ENCODE data around the gene TSPAN18. TPM values are rescaled to one million over a fixed set of nuclear protein-coding genes. Genes with fewer than 3 reads are reported as not detected.

The TSPAN18 gene
- total and polyA plus RNA-seq, 2 donors from 2014 or later: 13.8 to 38.1 TPM

- no peaks in the 10 kb centered on the region for H3K36me3 ChIP-seq (ENCODE audit: control insufficient read depth in 2 of 3, insufficient read depth in 3 of 3, low read length in 3 of 3)
- peaks cover 0 to 4% (median 0%) of the 10 kb centered on the region in 3 donors for H3K9me3 ChIP-seq (ENCODE audit: control insufficient read depth in 2 of 3, insufficient read depth in 1 of 3, low read length in 3 of 3)
- H3K9ac ChIP-seq (ENCODE audit: low read length in 3 of 3): no peak overlapping the region
- no peak for TF ChIP-seq CTCF (IDR thresholded peaks at IDR 0.05; ENCODE audit: borderline replicate concordance, extremely low read depth, insufficient read depth)
- no peak overlapping the region for H3K27ac ChIP-seq (ENCODE audit: low read depth in 2 of 2, low read length in 2 of 2)
- peaks cover 0 to 2% (median 0%) of the 10 kb centered on the region in 3 donors for H3K4me1 ChIP-seq (ENCODE audit: control insufficient read depth in 2 of 3, insufficient read depth in 2 of 3, low read depth in 1 of 3, low read length in 3 of 3)
- FAIRE-seq (no peak), DNase-seq (no peak)
- H3K4me3 ChIP-seq (ENCODE audit: low read length in 3 of 3): no peak overlapping the region
- no peaks in the 10 kb centered on the region for H3K27me3 ChIP-seq (ENCODE audit: control insufficient read depth, insufficient read depth, low read length)
- intact Hi-C loops (cut with DNase I): no loop called here
Measured at GRCh38 chr11:44812971-44813370, 86.2 kb downstream of the TSPAN18 start.

GRCh38 chr11:44813401-44813800 lies 86.6 kb downstream of the TSPAN18 start:
- H3K4me1 ChIP-seq (ENCODE audit: control insufficient read depth in 2 of 3, insufficient read depth in 2 of 3, low read depth in 1 of 3, low read length in 3 of 3): peaks cover 0 to 2% (median 0%) of the 10 kb centered on the region in 3 donors
- TF ChIP-seq CTCF (IDR thresholded peaks at IDR 0.05; ENCODE audit: borderline replicate concordance, extremely low read depth, insufficient read depth): no peak
- H3K9ac ChIP-seq (ENCODE audit: low read length in 3 of 3): no peak overlapping the region
- FAIRE-seq (no peak), DNase-seq (no peak)
- intact Hi-C loops (cut with DNase I): no loop called here
- H3K36me3 ChIP-seq (ENCODE audit: control insufficient read depth in 2 of 3, insufficient read depth in 3 of 3, low read length in 3 of 3): no peaks in the 10 kb centered on the region
- no peaks in the 10 kb centered on the region for H3K27me3 ChIP-seq (ENCODE audit: control insufficient read depth, insufficient read depth, low read length)
- H3K27ac ChIP-seq (ENCODE audit: low read depth in 2 of 2, low read length in 2 of 2): no peak overlapping the region
- H3K4me3 ChIP-seq (ENCODE audit: low read length in 3 of 3): no peak overlapping the region
- peaks cover 0 to 4% (median 0%) of the 10 kb centered on the region in 3 donors for H3K9me3 ChIP-seq (ENCODE audit: control insufficient read depth in 2 of 3, insufficient read depth in 1 of 3, low read length in 3 of 3)

GRCh38 chr11:44814881-44815592 lies 88.3 kb downstream of the TSPAN18 start:
- no peak for FAIRE-seq
- intact Hi-C loops (cut with DNase I): no loop called here
- TF ChIP-seq CTCF (IDR thresholded peaks at IDR 0.05; ENCODE audit: borderline replicate concordance, extremely low read depth, insufficient read depth): no peak
- Histone ChIP-seq H3K36me3 (ENCODE audit: control insufficient read depth in 2 of 3, insufficient read depth in 3 of 3, low read length in 3 of 3) (no peaks in the 10 kb centered on the region), H3K27me3 (ENCODE audit: control insufficient read depth, insufficient read depth, low read length) (no peaks in the 10 kb centered on the region), H3K9me3 (ENCODE audit: control insufficient read depth in 2 of 3, insufficient read depth in 1 of 3, low read length in 3 of 3) (peaks cover 0 to 4% (median 0%) of the 10 kb centered on the region in 3 donors), H3K27ac (ENCODE audit: low read depth in 2 of 2, low read length in 2 of 2) (no peak overlapping the region), H3K4me3 (ENCODE audit: low read length in 3 of 3) (no peak overlapping the region), H3K9ac (ENCODE audit: low read length in 3 of 3) (no peak overlapping the region), H3K4me1 (ENCODE audit: control insufficient read depth in 2 of 3, insufficient read depth in 2 of 3, low read depth in 1 of 3, low read length in 3 of 3) (peaks cover 0 to 2% (median 0%) of the 10 kb centered on the region in 3 donors)
- no peak for DNase-seq
